COLO668 (cell line): ENCODE data around the gene ABHD17C.
"Not testable (repeated sequence)": the region's sequence is repeated elsewhere in the genome, so short reads cannot be mapped to it uniquely, and the experiment has no call there.

ENCODE experiments used
- DNase-seq: peaks from one replicate; lab custom pipeline; 2025; ENCODE audit not compliant: unreplicated experiment; lab: John Stamatoyannopoulos, UW

ABHD17C gene

DNA sequence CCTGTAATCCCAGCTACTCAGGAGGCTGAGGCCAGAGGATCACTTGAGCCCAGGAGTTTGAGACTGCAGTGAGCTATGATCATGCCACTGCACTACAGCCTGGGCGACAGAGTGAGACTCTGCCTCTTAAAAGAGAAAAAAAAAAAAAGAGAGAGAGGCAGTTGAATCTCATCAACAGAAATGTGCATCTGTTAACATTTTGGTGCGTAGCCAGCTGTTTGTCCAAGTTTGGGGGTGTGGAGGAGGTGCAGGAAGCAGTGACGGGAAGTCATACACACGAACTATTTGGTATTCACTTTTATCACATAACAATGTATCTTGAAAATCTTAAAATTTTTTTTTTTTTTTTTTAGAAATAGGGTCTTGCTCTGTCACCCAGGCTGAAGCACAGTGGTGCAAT lies 65.8 kb downstream of the ABHD17C start:
- DNase-seq, result no peak

DNA sequence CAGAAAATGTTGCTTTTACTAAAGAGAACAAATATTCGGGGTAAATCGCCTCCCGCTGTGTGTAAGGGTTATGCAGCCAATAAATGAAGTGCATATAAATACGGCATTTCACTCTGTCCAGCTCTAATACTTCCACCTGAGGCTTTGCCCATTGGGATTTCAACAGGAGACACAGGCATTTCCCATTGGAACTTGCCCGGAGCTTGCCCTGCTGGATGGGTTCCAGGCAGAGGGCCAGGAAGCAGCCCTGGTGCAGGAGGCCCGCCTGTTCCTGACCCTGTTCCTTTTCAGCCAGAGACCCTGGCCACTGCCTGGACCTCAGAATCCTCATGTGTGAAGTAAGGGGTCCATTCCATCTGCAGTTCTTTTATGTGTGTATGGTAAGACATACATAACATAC lies 66.6 kb downstream of the ABHD17C start:
- DNase-seq, result no peak

GRCh38 chr15:80763235-80763634 lies 68.1 kb downstream of the ABHD17C start:
- DNase-seq, result not testable (repeated sequence)

DNA sequence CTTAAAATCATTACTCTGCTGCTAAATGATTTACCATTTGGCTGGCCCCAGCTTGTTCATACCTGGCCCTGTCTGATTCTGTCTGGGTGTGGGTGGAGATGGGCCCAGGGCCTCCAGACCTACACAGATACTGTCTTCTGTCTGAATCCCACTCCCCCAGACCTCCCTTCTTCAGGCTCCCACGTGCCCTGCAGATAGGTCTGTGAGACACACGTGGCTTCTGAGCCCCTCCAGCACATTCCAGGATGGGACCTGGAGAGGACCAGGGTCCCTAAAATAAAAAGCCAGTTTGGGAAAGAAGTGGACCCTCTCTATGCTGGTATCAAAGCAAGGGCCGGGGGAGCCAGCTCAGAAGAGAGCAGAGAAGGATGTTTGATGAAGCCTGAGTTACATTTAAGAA lies 69.4 kb downstream of the ABHD17C start:
- DNase-seq, result no peak

DNA sequence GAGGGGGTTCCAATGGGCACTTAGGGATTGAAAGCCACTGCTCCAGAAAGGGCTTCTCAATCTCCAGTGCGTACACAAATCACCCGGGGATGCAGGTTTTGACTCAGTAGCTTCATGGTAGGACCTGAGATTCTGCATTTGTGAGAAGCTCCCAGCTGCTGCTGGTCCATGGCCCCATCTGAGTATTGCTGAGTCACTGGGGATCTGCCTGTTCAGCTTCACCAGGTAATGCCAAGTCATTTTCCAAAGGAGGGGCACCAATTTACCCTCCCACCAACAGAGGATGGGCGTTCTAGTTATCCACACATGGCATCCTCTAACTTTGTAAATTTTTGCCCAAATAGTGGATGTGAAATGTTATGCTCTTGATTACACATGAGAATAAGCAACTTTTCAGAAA lies 71.2 kb downstream of the ABHD17C start:
- DNase-seq, result no peak

DNA sequence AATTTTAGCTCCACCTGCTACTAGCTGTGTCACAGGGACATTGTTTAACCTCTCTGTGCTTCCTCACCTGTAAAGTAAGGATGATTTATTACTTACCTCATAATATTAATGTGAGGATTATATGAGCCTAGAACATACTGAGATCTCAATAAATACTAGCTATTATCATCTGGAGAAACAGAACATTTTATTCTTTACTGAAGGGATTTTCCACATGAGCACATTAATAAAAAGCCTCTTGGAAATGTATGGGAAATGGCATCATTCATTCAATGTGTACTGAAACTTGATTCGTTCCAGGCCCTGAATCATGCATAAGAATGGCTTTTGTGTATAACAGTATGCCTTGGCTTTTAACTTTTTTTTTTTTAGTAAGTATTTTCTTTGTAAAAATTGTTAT lies 73.0 kb downstream of the ABHD17C start:
- DNase-seq, result no peak

DNA sequence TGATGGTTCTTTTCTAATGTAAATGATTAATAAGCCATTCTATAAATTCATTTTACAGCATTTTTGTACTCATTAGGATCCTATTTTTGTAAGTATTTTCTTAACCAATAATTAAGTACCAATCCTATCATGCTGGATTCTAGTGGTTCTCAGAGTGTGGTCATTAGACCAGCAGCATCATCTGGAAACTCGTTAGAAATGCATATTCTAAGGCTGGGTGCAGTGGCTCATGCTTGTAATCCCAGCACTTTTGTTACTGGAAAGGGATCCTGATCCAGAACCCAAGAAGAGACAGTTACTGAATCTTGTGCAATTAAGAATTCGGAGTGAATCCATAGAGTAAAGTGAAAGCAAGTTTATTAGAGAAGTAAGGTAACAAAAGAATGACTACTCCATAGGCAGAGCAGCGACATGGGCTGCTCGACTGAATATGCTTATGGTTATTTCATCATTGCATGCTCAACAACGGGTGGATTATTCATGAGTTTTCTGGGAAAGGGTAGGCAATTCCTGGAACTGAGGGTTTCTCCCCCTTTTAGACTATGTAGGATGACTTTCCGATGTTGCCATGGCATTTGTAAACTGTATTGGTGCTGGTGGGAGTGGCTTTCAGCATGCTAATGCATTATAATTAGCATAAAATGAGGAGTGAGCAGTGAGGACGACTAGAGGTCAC lies 74.2 kb downstream of the ABHD17C start:
- DNase-seq, result no peak

GRCh38 chr15:80769829-80770705 lies 75.0 kb downstream of the ABHD17C start:
- DNase-seq, result no peak

- peak; percentile 29 for DNase-seq
These were observed 78.0 kb downstream of the ABHD17C start for GRCh38 chr15:80773122-80773551.

DNA sequence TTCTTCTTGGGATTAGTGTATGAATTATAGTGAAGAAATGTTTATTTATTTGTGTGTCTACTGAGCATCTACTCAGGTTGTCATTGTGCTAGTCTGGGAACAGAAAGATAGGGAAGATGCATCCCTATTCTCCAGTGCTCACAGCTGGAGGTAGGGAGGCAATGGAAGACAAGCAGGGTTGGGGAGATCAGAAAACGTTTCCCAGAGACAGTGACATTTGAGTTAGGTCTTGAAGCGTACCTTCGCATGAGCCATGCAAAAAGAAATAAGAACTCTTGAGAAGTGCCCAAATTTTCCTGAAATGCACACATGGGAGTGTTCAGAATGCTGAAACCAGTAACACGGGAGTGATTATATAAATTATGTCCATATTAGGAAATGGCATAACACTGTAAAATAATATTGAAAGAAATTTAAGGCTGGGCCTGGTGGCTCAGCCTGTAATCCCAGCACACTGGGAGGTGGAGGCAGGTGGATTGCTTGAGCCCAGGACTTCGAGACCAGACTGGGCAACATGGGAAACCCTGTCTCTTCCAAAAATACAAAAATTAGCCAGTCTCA lies 78.8 kb downstream of the ABHD17C start:
- no peak for DNase-seq

GRCh38 chr15:80774486-80774885 lies 79.4 kb downstream of the ABHD17C start:
- no peak for DNase-seq

GRCh38 chr15:80775338-80775737 lies 80.2 kb downstream of the ABHD17C start:
- no peak for DNase-seq

GRCh38 chr15:80776420-80777045 lies 81.4 kb downstream of the ABHD17C start:
- DNase-seq, result peak; percentile 79

DNA sequence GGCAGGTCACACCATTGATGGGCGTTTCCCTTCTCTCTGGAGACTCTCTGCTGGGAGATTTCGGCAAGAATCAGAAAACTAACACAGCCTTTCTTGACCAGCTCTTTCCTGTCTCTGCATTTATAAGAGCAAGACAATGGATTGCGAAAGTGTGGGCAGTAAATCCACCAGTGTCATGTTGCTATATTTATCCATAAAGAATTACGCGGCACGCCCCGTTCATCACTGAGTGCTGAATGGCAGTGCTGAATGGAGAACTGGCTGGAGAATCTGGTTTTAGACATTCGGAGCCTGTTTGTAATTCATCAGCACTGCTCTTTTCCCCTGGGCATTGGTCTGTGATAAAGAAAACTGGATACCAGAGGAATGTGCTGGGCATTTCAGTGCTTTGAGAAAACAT lies 82.0 kb downstream of the ABHD17C start:
- peak; percentile 33 for DNase-seq

GRCh38 chr15:80777826-80778620 lies 82.9 kb downstream of the ABHD17C start:
- DNase-seq, result no peak

DNA sequence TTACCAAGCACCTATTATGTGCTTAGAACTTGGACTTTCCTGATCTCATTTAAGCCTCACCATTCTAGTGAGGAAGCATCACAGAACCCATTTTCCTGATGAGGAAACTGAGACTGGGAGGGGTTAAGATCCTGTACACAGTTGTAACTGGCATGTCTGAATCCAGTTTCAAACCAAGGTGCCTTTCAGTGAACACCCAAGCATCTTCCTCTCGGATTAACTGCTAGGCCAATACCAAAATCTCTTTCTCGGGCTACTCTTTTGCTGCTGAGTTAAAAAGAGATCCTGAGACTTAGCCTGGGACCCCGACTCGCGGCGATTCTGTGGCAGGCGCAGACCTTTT lies 83.5 kb downstream of the ABHD17C start:
- DNase-seq, result no peak

DNA sequence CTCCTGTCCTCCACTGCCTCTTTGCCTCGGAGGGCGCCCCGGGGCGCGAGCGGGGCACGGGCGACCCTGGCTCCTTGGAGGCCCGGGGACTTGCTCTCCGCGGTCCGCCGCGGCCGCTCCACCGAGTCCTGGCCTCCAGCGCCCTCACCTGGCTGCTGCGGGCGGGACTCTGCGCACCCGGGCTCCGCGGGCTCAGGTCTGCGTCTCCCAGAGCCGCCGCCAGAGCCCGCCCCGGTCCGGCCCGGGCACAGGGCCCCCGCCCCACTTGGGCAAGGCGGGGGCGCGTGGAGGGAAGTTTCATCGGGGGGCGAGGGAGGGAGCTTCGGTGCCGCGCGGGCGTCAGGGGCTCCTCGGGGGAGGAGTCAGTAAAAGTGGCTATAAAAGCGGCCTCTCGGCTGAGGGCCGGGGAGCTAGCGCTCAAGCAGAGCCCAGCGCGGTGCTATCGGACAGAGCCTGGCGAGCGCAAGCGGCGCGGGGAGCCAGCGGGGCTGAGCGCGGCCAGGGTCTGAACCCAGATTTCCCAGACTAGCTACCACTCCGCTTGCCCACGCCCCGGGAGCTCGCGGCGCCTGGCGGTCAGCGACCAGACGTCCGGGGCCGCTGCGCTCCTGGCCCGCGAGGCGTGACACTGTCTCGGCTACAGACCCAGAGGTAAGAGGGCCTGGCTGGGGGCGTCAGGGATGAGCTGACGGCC lies 84.0 kb downstream of the ABHD17C start, which contains the start of gene CEMIP:
TSS of gene CEMIP (plus strand) at position 407 of the 694 bp plus-strand sequence. CDS start 94,510 bp downstream, outside the sequence.
- peak; percentile 89 for DNase-seq

- peak; percentile 72 for DNase-seq
These were observed 84.7 kb downstream of the ABHD17C start for GRCh38 chr15:80779658-80780415.
